Transverse colon (tissue), 4 donors: ENCODE measurements around the gene GDF7.

ENCODE experiments used
- POLR2A ChIP-seq: fragments of 450-650 bp; IDR thresholded peaks from one replicate; pipeline ENCODE4 v1.6.1; 2016; ENCODE audit warnings: antibody characterized with exemption, mild to moderate bottlenecking, moderate library complexity
- POLR2AphosphoS5 ChIP-seq, 3 donors: sonication (generic); formaldehyde crosslinking; IDR thresholded peaks; one replicate each; pipeline ENCODE4 v1.6.1; 2016; ENCODE audit warnings: antibody characterized with exemption in 3 of 3
- TF ChIP-seq, protein P1 (sequence below), 5 experiments: fragments of 200-600 bp in 3 of 5; fragments of 450-650 bp in 2 of 5; sonication (generic) in 3 of 5; IDR thresholded peaks; 1 replicate in 2 of 5; 2 replicates in 3 of 5; pipeline ENCODE4 v1.5.1; 2016 to 2017; ENCODE audit warnings: antibody characterized with exemption in 5 of 5, inconsistent platforms in 3 of 5, mild to moderate bottlenecking in 2 of 5, moderate library complexity in 1 of 5

DNA sequence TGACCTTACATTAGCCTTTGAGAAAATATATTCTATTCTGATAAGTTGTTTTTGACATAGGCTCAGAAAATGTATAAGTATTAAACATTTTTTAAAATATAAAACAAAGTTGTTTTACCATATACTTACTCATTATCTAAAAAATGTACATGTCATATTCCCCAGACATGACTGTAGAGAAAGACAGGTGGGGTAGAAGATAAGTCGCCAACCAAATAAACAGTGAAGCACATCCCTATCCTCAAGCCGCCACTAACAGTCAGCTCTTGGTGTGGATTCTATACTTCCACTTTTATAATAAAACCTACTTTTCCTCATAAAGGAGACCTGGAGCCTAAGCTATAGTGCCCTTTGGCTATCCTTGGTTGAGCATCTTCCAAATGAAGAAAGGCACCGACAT, 26.4 kb downstream of the GDF7 start:
- TF ChIP-seq POLR2A (no peak), POLR2AphosphoS5 (IDR thresholded peaks at IDR 0.05) (no peak)
- TF ChIP-seq, protein P1, sequence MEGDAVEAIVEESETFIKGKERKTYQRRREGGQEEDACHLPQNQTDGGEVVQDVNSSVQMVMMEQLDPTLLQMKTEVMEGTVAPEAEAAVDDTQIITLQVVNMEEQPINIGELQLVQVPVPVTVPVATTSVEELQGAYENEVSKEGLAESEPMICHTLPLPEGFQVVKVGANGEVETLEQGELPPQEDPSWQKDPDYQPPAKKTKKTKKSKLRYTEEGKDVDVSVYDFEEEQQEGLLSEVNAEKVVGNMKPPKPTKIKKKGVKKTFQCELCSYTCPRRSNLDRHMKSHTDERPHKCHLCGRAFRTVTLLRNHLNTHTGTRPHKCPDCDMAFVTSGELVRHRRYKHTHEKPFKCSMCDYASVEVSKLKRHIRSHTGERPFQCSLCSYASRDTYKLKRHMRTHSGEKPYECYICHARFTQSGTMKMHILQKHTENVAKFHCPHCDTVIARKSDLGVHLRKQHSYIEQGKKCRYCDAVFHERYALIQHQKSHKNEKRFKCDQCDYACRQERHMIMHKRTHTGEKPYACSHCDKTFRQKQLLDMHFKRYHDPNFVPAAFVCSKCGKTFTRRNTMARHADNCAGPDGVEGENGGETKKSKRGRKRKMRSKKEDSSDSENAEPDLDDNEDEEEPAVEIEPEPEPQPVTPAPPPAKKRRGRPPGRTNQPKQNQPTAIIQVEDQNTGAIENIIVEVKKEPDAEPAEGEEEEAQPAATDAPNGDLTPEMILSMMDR (IDR thresholded peaks at IDR 0.05) = no peak
